Thoracic aorta (tissue), 2 donors: ENCODE data around the gene NKG7. TPM values are rescaled to one million over a fixed set of nuclear protein-coding genes. Genes with fewer than 3 reads are reported as not detected.
"Not testable (repeated sequence)": the region's sequence is repeated elsewhere in the genome, so short reads cannot be mapped to it uniquely, and the experiment has no call there.

Experiments
- ATAC-seq: fragments of 150-250 bp; one replicate; pipeline ENCODE4 v1.8.0; 2017; ENCODE audit warnings: low read depth; ENCODE audit not compliant: insufficient number of reproducible peaks, low FRiP score
- DNase-seq: peaks from one replicate; pipeline ENCODE4 v3.0.0-alpha.2; 2020; ENCODE audit warnings: low spot score
- H3K27ac ChIP-seq, 2 donors: fragments of 200-600 bp; sonication (generic); 1 replicate in 1 of 2; 2 replicates in 1 of 2; pipeline ENCODE4 v1.5.1; 2016; ENCODE audit warnings: mild to moderate bottlenecking in 2 of 2, moderate library complexity in 2 of 2
- H3K27me3 ChIP-seq: fragments of 200-600 bp; sonication (generic); replicated peaks from 2 replicates; pipeline ENCODE4 v1.6.0; 2016; ENCODE audit warnings: mild to moderate bottlenecking; ENCODE audit not compliant: insufficient read depth
- H3K36me3 ChIP-seq: fragments of 200-600 bp; sonication (generic); one replicate; pipeline ENCODE4 v1.5.1; 2016
- H3K4me1 ChIP-seq, 2 donors: fragments of 200-600 bp; sonication (generic); 1 replicate in 1 of 2; 2 replicates in 1 of 2; pipeline versions ENCODE4 v1.5.1 to v1.6.0; 2016; ENCODE audit warnings: low read depth in 2 of 2, mild to moderate bottlenecking in 1 of 2; ENCODE audit not compliant: control insufficient read depth in 1 of 2
- H3K4me3 ChIP-seq: fragments of 200-600 bp; sonication (generic); 2 replicates; pipeline ENCODE4 v1.5.1; 2016; ENCODE audit warnings: mild to moderate bottlenecking
- H3K9me3 ChIP-seq: fragments of 200-600 bp; sonication (generic); 2 replicates; pipeline ENCODE4 v1.5.1; 2016
- CTCF ChIP-seq: fragments of 200-600 bp; sonication (generic); IDR thresholded peaks from one replicate; pipeline ENCODE4 v1.5.1; 2019; ENCODE audit warnings: antibody characterized with exemption
- total RNA-seq, 2 donors: library from RNA; depleted of rRNA; stranded (reverse); fragments of >200 nt; gene quantifications; one replicate each; pipeline versions ENCODE4 v1.1.0 to v1.2.3, GENCODE V29; 2016

Gene NKG7
- total RNA-seq, 2 donors from 2014 or later: 0.54 to 4.4 TPM

GRCh38 chr19:51407511-51408131, 35.2 kb upstream of the NKG7 start:
- DNase-seq (no peak), ATAC-seq (no peak)
- Histone ChIP-seq H3K9me3 (peaks cover under 1% of the 10 kb centered on the region), H3K36me3 (no peaks in the 10 kb centered on the region), H3K27ac (no peak overlapping the region), H3K4me1 (no peaks in the 10 kb centered on the region), H3K27me3 (no peaks in the 10 kb centered on the region), H3K4me3 (no peak overlapping the region)
- peak; percentile 10 for TF ChIP-seq CTCF

GRCh38 chr19:51402117-51402516, 29.7 kb upstream of the NKG7 start:
- H3K9me3 ChIP-seq: peaks cover 7% of the 10 kb centered on the region
- ATAC-seq: no peak
- DNase-seq: no peak
- H3K4me1 ChIP-seq: no peaks in the 10 kb centered on the region
- H3K27me3 ChIP-seq: no peaks in the 10 kb centered on the region
- no peak overlapping the region for H3K4me3 ChIP-seq
- H3K36me3 ChIP-seq: no peaks in the 10 kb centered on the region
- TF ChIP-seq CTCF: no peak
- no peak overlapping the region for H3K27ac ChIP-seq

DNA sequence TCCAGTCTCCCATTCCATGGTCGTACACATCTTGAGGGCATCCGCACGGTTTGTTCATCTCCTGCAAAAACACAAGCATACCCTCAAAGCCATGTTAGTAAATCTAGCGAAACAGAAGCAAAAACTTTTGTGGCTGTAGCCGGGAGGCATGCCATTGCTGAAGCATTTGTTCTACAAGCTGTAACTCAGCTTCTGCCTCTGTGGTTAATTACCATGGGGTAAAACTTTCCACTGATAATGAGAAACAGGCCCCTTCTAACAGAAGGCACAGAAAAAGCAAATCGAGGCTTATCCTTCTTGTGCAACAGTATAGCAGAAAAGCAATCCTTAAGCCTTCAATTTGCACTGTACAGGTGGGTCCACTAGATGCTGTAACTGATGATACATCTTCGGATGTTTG, 27.5 kb upstream of the NKG7 start:
- H3K27ac ChIP-seq, H3K9me3 ChIP-seq, H3K4me3 ChIP-seq, H3K27me3 ChIP-seq, DNase-seq, H3K4me1 ChIP-seq, ATAC-seq, H3K36me3 ChIP-seq: not testable (repeated sequence)

DNA sequence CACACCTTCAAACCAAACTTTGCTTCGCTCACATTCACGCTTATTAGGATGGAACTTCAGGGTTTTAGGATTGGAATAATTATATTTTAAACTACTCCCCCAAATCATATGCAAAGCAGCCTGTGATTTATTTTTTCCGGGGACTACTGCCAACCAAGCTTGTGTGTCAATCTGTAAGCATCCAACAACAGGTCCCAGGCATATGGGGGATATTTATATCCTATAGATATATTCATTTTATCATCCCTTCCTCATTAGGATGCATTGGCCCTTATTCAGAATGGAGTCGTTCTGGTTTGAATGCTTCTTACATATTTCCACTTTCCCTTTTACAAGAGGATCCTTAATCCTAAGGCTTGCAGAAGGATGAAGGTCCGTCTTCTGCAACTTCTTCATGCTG, 26.8 kb upstream of the NKG7 start:
- Histone ChIP-seq H3K4me3 (no peak overlapping the region), H3K9me3 (peaks cover 7% of the 10 kb centered on the region), H3K27me3 (no peaks in the 10 kb centered on the region), H3K27ac (no peak overlapping the region), H3K4me1 (peaks cover 0 to 7% of the 10 kb centered on the region in 2 donors), H3K36me3 (no peaks in the 10 kb centered on the region)
- DNase-seq (no peak), ATAC-seq (no peak)
- TF ChIP-seq CTCF: no peak

- peak; percentile 31 for TF ChIP-seq CTCF
- no peak for ATAC-seq
- H3K4me1 ChIP-seq: peaks cover 4 to 7% of the 10 kb centered on the region in 2 donors
- DNase-seq: no peak
- H3K27me3 ChIP-seq: no peaks in the 10 kb centered on the region
- H3K36me3 ChIP-seq: no peaks in the 10 kb centered on the region
- H3K4me3 ChIP-seq: no peak overlapping the region
- no peak overlapping the region for H3K27ac ChIP-seq
- peaks cover 7% of the 10 kb centered on the region for H3K9me3 ChIP-seq
Measured at GRCh38 chr19:51398096-51398704, 25.7 kb upstream of the NKG7 start.

GRCh38 chr19:51397453-51397852, 25.0 kb upstream of the NKG7 start:
- not testable (repeated sequence) for H3K4me1 ChIP-seq, H3K27me3 ChIP-seq, DNase-seq, H3K4me3 ChIP-seq, ATAC-seq, H3K36me3 ChIP-seq, H3K9me3 ChIP-seq, H3K27ac ChIP-seq
